Astrocyte (in vitro differentiated cells and primary cell): ENCODE results near the gene SCAMP3. TPM values are rescaled to one million over a fixed set of nuclear protein-coding genes. Genes with fewer than 3 reads are reported as not detected.

Experiments used
- DNase-seq: peaks from one replicate; pipeline ENCODE4 v3.0.0-alpha.2; 2010; ENCODE audit warnings: low read depth
- FAIRE-seq: peaks from 2 replicates; lab custom pipeline; 2011; peaks lifted over from hg19 to GRCh38; lab: Jason Lieb, UNC
- H2AFZ ChIP-seq: 2 replicates; pipeline ENCODE4 v1.6.0; 2012; ENCODE audit warnings: low read depth, low read length, inconsistent platforms
- H3K27ac ChIP-seq: 2 replicates; pipeline ENCODE4 v1.5.1; 2011; ENCODE audit warnings: low read depth, low read length, inconsistent platforms
- H3K27me3 ChIP-seq: 2 replicates; pipeline ENCODE4 v1.6.0; 2011; ENCODE audit warnings: low read length, inconsistent platforms; ENCODE audit not compliant: insufficient read depth
- H3K36me3 ChIP-seq: 2 replicates; pipeline ENCODE4 v1.5.1; 2011; ENCODE audit warnings: low read length, inconsistent platforms; ENCODE audit not compliant: insufficient read depth
- H3K4me1 ChIP-seq: 2 replicates; pipeline ENCODE4 v1.5.1; 2011; ENCODE audit warnings: low read length, inconsistent platforms; ENCODE audit not compliant: insufficient read depth
- H3K4me2 ChIP-seq: 2 replicates; pipeline ENCODE4 v1.6.0; 2012; ENCODE audit warnings: low read length, inconsistent platforms
- H3K4me3 ChIP-seq: 2 replicates; pipeline ENCODE4 v1.5.1; 2011; ENCODE audit warnings: low read depth, mild to moderate bottlenecking, low read length, inconsistent platforms; ENCODE audit not compliant: insufficient read depth
- H3K79me2 ChIP-seq: 2 replicates; pipeline ENCODE4 v1.6.0; 2012; ENCODE audit warnings: mild to moderate bottlenecking, low read length, inconsistent platforms; ENCODE audit not compliant: insufficient read depth
- H3K9ac ChIP-seq: 2 replicates; pipeline ENCODE4 v1.6.0; 2012; ENCODE audit warnings: mild to moderate bottlenecking, low read length, inconsistent platforms
- H3K9me3 ChIP-seq: 2 replicates; pipeline ENCODE4 v1.5.1; 2012; ENCODE audit warnings: low read depth, mild to moderate bottlenecking, low read length, inconsistent platforms; ENCODE audit not compliant: insufficient read depth
- H4K20me1 ChIP-seq: 2 replicates; pipeline ENCODE4 v1.6.0; 2012; ENCODE audit warnings: low read length, inconsistent platforms; ENCODE audit not compliant: insufficient read depth
- H3K27ac Mint-ChIP-seq: one replicate; pipeline ENCODE4 v1.8.0; 2021; ENCODE audit warnings: mild to moderate bottlenecking, mixed read lengths; ENCODE audit not compliant: unreplicated experiment
- H3K27me3 Mint-ChIP-seq: one replicate; pipeline ENCODE4 v1.8.0; 2021; ENCODE audit warnings: low read depth, mixed read lengths; ENCODE audit not compliant: unreplicated experiment
- H3K36me3 Mint-ChIP-seq: one replicate; pipeline ENCODE4 v1.8.0; 2021; ENCODE audit warnings: low read depth, mixed read lengths; ENCODE audit not compliant: unreplicated experiment
- H3K4me1 Mint-ChIP-seq: one replicate; pipeline ENCODE4 v1.8.0; 2021; ENCODE audit warnings: low read depth, mixed read lengths; ENCODE audit not compliant: unreplicated experiment
- H3K4me3 Mint-ChIP-seq: one replicate; pipeline ENCODE4 v1.8.0; 2021; ENCODE audit warnings: mild to moderate bottlenecking, moderate library complexity, mixed read lengths; ENCODE audit not compliant: unreplicated experiment
- H3K9me3 Mint-ChIP-seq: one replicate; pipeline ENCODE4 v1.8.0; 2021; ENCODE audit warnings: mild to moderate bottlenecking, mixed read lengths; ENCODE audit not compliant: unreplicated experiment
- EZH2 ChIP-seq: IDR thresholded peaks from 2 replicates; pipeline ENCODE4 v1.6.1; 2012; ENCODE audit warnings: mild to moderate bottlenecking, low read length, inconsistent platforms; ENCODE audit not compliant: insufficient read depth
- total RNA-seq: library from RNA; stranded (reverse); gene quantifications from 2 replicates; pipeline ENCODE4 v1.2.1, GENCODE V29; 2021
- TF ChIP-seq, protein P1 (sequence below): IDR thresholded peaks from 2 replicates; pipeline ENCODE4 v1.5.1; 2011; ENCODE audit warnings: low read depth, mild to moderate bottlenecking, inconsistent platforms, low read length, moderate library complexity; ENCODE audit not compliant: insufficient read depth

SCAMP3 gene
- total RNA-seq, 1 donor from 2014 or later: 68.9 TPM

DNA sequence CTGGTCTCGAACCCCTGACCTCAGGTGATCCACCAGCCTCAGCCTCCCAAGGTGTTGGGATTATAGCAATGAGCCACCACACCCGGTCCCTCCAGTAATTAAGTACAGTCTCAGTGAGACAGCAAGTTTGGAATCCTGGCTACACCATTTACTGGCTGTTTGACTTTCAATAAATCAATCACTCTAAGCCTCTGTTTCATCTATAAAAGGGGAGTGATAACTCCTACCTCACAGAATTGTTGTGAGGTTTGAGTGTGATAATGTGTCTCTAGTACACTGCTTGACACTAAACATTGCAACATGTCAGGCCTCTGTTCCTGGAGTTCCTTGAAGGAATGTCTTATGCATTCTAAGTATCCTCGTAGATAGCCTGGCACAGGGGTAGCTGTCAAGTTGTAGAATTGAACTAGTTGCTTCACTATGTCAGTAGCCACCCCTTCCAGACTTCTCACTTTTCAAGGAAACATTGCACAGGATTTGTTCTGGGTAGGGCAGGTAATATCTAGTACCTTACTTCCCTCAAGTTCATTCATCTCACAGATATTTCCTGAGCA, 19.3 kb downstream of the SCAMP3 start:
- Mint-ChIP-seq H3K27ac (no peak overlapping the region), H3K9me3 (no peaks in the 10 kb centered on the region), H3K4me1 (peaks cover 11% of the 10 kb centered on the region), H3K36me3 (peaks cover 13% of the 10 kb centered on the region), H3K27me3 (no peaks in the 10 kb centered on the region), H3K4me3 (peak overlapping the region; percentile 84)
- Histone ChIP-seq H3K9me3 (no peaks in the 10 kb centered on the region), H4K20me1 (no peaks in the 10 kb centered on the region), H2AFZ (no peak overlapping the region), H3K79me2 (peaks cover 7% of the 10 kb centered on the region), H3K4me1 (peaks cover 9% of the 10 kb centered on the region), H3K27ac (no peak overlapping the region), H3K36me3 (peaks cover 2% of the 10 kb centered on the region), H3K27me3 (no peaks in the 10 kb centered on the region), H3K4me2 (peak overlapping the region; percentile 93), H3K4me3 (peak overlapping the region; percentile 71), H3K9ac (peak overlapping the region; percentile 85)
- no peak for FAIRE-seq
- TF ChIP-seq EZH2: no peak
- TF ChIP-seq, protein P1, sequence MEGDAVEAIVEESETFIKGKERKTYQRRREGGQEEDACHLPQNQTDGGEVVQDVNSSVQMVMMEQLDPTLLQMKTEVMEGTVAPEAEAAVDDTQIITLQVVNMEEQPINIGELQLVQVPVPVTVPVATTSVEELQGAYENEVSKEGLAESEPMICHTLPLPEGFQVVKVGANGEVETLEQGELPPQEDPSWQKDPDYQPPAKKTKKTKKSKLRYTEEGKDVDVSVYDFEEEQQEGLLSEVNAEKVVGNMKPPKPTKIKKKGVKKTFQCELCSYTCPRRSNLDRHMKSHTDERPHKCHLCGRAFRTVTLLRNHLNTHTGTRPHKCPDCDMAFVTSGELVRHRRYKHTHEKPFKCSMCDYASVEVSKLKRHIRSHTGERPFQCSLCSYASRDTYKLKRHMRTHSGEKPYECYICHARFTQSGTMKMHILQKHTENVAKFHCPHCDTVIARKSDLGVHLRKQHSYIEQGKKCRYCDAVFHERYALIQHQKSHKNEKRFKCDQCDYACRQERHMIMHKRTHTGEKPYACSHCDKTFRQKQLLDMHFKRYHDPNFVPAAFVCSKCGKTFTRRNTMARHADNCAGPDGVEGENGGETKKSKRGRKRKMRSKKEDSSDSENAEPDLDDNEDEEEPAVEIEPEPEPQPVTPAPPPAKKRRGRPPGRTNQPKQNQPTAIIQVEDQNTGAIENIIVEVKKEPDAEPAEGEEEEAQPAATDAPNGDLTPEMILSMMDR: no peak
- no peak for DNase-seq

DNA sequence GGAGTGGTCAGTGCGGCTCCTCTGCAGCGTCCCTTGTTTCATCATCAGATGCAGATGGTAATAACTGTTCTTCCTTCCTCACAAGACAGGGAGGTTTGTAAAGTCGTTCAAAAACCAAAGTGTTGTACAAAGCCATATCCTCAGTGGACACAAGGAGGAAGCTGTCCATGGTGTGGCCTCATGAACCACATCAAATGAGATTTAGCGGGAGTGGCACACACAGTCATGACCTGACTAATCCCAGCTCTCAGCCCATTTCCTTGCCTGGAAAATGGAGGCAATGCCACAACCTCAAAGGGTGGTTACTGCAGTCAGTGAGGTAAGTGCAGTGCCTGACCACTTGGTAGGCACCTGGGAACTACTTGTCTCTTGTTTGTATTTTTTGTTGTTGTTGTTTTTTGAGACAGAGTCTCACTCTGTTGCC, 20.3 kb downstream of the SCAMP3 start:
- Histone ChIP-seq H3K4me2 (no peak overlapping the region), H2AFZ (no peak overlapping the region), H3K4me1 (peaks cover 9% of the 10 kb centered on the region), H3K9me3 (no peaks in the 10 kb centered on the region), H3K27me3 (no peaks in the 10 kb centered on the region), H3K36me3 (peaks cover 2% of the 10 kb centered on the region), H3K9ac (no peak overlapping the region), H3K4me3 (no peak overlapping the region), H3K79me2 (peaks cover 7% of the 10 kb centered on the region), H3K27ac (no peak overlapping the region), H4K20me1 (no peaks in the 10 kb centered on the region)
- H3K36me3 Mint-ChIP-seq: peaks cover 21% of the 10 kb centered on the region
- no peak overlapping the region for H3K27ac Mint-ChIP-seq
- H3K9me3 Mint-ChIP-seq: no peaks in the 10 kb centered on the region
- TF ChIP-seq, protein P1: no peak
- TF ChIP-seq EZH2: no peak
- DNase-seq (no peak), FAIRE-seq (no peak)
- peaks cover 11% of the 10 kb centered on the region for H3K4me1 Mint-ChIP-seq
- peak overlapping the region; percentile 85 for H3K4me3 Mint-ChIP-seq
- no peaks in the 10 kb centered on the region for H3K27me3 Mint-ChIP-seq

DNA sequence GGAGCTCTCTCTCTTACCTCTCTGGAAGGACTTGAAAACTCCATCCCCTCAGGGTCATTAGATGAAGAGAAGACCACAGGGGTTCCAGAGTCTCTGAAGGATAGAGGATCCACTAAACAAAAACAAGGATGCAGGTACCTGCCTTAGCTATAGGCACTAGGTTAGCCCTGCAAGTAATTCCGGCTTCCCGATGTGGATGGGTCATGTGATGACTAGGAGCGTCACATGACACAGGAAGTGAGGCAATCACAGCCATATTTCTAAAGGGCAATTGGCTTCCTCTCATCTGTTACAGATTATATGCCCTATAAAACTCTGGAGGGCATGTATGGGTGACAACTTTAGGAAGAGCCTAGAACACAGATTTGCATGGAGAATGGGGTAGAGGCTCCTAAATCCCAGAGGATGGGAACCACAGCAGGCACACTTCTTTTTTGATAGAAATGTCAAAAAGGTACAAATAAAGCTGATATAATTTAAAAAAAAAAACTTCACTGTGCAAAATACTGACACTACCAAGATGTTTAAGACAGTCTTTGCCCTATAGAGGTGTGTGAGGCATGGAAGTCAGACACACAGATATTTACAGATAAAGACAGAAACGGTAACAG, 21.0 kb downstream of the SCAMP3 start:
- Histone ChIP-seq H4K20me1 (no peaks in the 10 kb centered on the region), H3K27me3 (no peaks in the 10 kb centered on the region), H3K9ac (peak overlapping the region; percentile 76), H3K4me1 (peaks cover 9% of the 10 kb centered on the region), H3K4me3 (peak overlapping the region; percentile 59), H3K79me2 (peaks cover 7% of the 10 kb centered on the region), H3K36me3 (peaks cover 2% of the 10 kb centered on the region), H3K27ac (peak overlapping the region; percentile 38), H2AFZ (peak overlapping the region; percentile 49), H3K9me3 (no peaks in the 10 kb centered on the region), H3K4me2 (peak overlapping the region; percentile 86)
- DNase-seq (peak; percentile 55), FAIRE-seq (no peak)
- Mint-ChIP-seq H3K4me1 (peaks cover 11% of the 10 kb centered on the region), H3K4me3 (peak overlapping the region; percentile 85), H3K9me3 (no peaks in the 10 kb centered on the region), H3K27me3 (no peaks in the 10 kb centered on the region), H3K27ac (peak overlapping the region; percentile 66), H3K36me3 (peaks cover 22% of the 10 kb centered on the region)
- TF ChIP-seq, protein P1: no peak
- TF ChIP-seq EZH2: no peak
